HEK293T (cell line): Measurements from ENCODE around the gene TSPAN17.

Source experiments
- CTCF ChIA-PET: fragments of 350-600 bp; formaldehyde crosslinking; extraction: SDS; loops from one replicate; lab custom pipeline; 2021; ENCODE audit warnings: antibody characterized with exemption, inconsistent platforms; lab: Yijun Ruan, JAX
- POLR2A ChIA-PET: fragments of 350-600 bp; formaldehyde crosslinking; extraction: SDS; loops from one replicate; lab custom pipeline; 2020; ENCODE audit warnings: antibody characterized with exemption, inconsistent platforms; lab: Yijun Ruan, JAX
- DNase-seq: peaks from one replicate; pipeline ENCODE4 v3.0.0; 2012; ENCODE audit warnings: mixed read lengths; ENCODE audit errors: extremely low spot score
- ARNT ChIP-seq: fragments of 450-650 bp; IDR thresholded peaks from 2 replicates; pipeline ENCODE4 v1.6.1; 2017; ENCODE audit warnings: mild to moderate bottlenecking
- BHLHE40 ChIP-seq: fragments of 450-650 bp; IDR thresholded peaks from 2 replicates; pipeline ENCODE4 v1.6.1; 2016; ENCODE audit warnings: mild to moderate bottlenecking, moderate library complexity, borderline replicate concordance
- CTBP1 ChIP-seq: fragments of 450-650 bp; IDR thresholded peaks from 2 replicates; pipeline ENCODE4 v1.6.1; 2016; ENCODE audit warnings: borderline replicate concordance
- ELF4 ChIP-seq: fragments of 450-650 bp; IDR thresholded peaks from 2 replicates; pipeline ENCODE4 v1.6.1; 2017; ENCODE audit warnings: antibody characterized with exemption
- FOXA1 ChIP-seq: fragments of 450-650 bp; IDR thresholded peaks from 2 replicates; pipeline ENCODE4 v1.6.1; 2016; ENCODE audit warnings: mild to moderate bottlenecking
- FOXK2 ChIP-seq: fragments of 450-650 bp; IDR thresholded peaks from 2 replicates; pipeline ENCODE4 v1.6.1; 2016; ENCODE audit warnings: mild to moderate bottlenecking
- FOXM1 ChIP-seq: fragments of 450-650 bp; IDR thresholded peaks from 2 replicates; pipeline ENCODE4 v1.6.1; 2017; ENCODE audit warnings: mild to moderate bottlenecking, borderline replicate concordance
- HDGF ChIP-seq: fragments of 450-650 bp; IDR thresholded peaks from 2 replicates; pipeline ENCODE4 v1.6.1; 2017; ENCODE audit warnings: antibody characterized with exemption, borderline replicate concordance
- L3MBTL2 ChIP-seq: fragments of 450-650 bp; conservative IDR thresholded peaks from 2 replicates; pipeline ENCODE4 v1.6.1; 2016; ENCODE audit warnings: mild to moderate bottlenecking
- LEF1 ChIP-seq: fragments of 450-650 bp; IDR thresholded peaks from 2 replicates; pipeline ENCODE4 v1.6.1; 2017; ENCODE audit warnings: mild to moderate bottlenecking, borderline replicate concordance
- NFRKB ChIP-seq: fragments of 450-650 bp; IDR thresholded peaks from 2 replicates; pipeline ENCODE4 v1.6.1; 2016; ENCODE audit warnings: mild to moderate bottlenecking, moderate library complexity
- PKNOX1 ChIP-seq: fragments of 450-650 bp; IDR thresholded peaks from 2 replicates; pipeline ENCODE4 v1.6.1; 2016
- SP1 ChIP-seq: fragments of 450-650 bp; IDR thresholded peaks from 2 replicates; pipeline ENCODE4 v1.6.1; 2017
- SUZ12 ChIP-seq: fragments of 450-650 bp; IDR thresholded peaks from 2 replicates; pipeline ENCODE4 v1.6.1; 2016; ENCODE audit warnings: mild to moderate bottlenecking
- TARDBP ChIP-seq: fragments of 450-650 bp; IDR thresholded peaks from 2 replicates; pipeline ENCODE4 v1.6.1; 2016
- ZNF384 ChIP-seq: fragments of 450-650 bp; IDR thresholded peaks from 2 replicates; pipeline ENCODE4 v1.6.1; 2016

TSPAN17 gene

GRCh38 chr5:176673651-176674583 is 26.6 kb downstream of the TSPAN17 start:
- ChIA-PET CTCF (interaction anchor here (2.8 kb wide), 1 partner anchor 13 kb away, joined by 10 read pairs; no protein-coding TSS in a partner anchor), POLR2A (no interaction called here)
- DNase-seq = no peak
- TF ChIP-seq TARDBP (no peak), FOXM1 (no peak), BHLHE40 (no peak)

- ChIA-PET POLR2A (no interaction called here), CTCF (interaction anchor here (0.9 to 2.8 kb wide), 2 partner anchors 14 to 221 kb away, joined by 3 to 10 read pairs; no protein-coding TSS in a partner anchor)
- DNase-seq = no peak
- no peak for TF ChIP-seq PKNOX1
- no peak for TF ChIP-seq FOXA1
- no peak for TF ChIP-seq L3MBTL2
- TF ChIP-seq FOXM1 = no peak
These were observed 27.5 kb downstream of the TSPAN17 start for GRCh38 chr5:176674799-176675198.

GRCh38 chr5:176675676-176676360 is 28.5 kb downstream of the TSPAN17 start:
- TF ChIP-seq FOXA1 = no peak
- no peak for TF ChIP-seq TARDBP
- no peak for TF ChIP-seq ZNF384
- no peak; the same call in 1 of the 2 replicates for TF ChIP-seq L3MBTL2
- no peak for TF ChIP-seq FOXM1
- TF ChIP-seq CTBP1 = no peak
- no peak for TF ChIP-seq ELF4
- no peak for TF ChIP-seq SP1
- CTCF ChIA-PET = interaction anchor here (0.6 to 1.5 kb wide), 3 partner anchors 18 to 220 kb away, joined by 3 read pairs; no protein-coding TSS in a partner anchor
- DNase-seq = peak; percentile 52
- POLR2A ChIA-PET = interaction anchor here (0.5 kb wide), 1 partner anchor 466 kb away, joined by 3 read pairs; no protein-coding TSS in a partner anchor

- DNase-seq = no peak
- no peak for TF ChIP-seq PKNOX1
- no peak for TF ChIP-seq NFRKB
- TF ChIP-seq CTBP1 = no peak
- TF ChIP-seq FOXM1 = no peak
- no peak for TF ChIP-seq FOXK2
- TF ChIP-seq LEF1 = no peak
- no peak for TF ChIP-seq SP1
- TF ChIP-seq SUZ12 = no peak
- ChIA-PET CTCF (interaction anchor here (0.6 to 1.5 kb wide), 3 partner anchors 18 to 70 kb away, joined by 3 read pairs; no protein-coding TSS in a partner anchor), POLR2A (interaction anchor here (0.5 kb wide), 1 partner anchor 465 kb away, joined by 3 read pairs; no protein-coding TSS in a partner anchor)
These were observed 29.1 kb downstream of the TSPAN17 start for GRCh38 chr5:176676361-176676824.

- POLR2A ChIA-PET = no interaction called here
These were observed 30.1 kb downstream of the TSPAN17 start for GRCh38 chr5:176677209-176677939.

More at GRCh38 chr5:176677209-176677939, 30.1 kb downstream of the TSPAN17 start:
- CTCF ChIA-PET = interaction anchor here (1.0 to 2.0 kb wide), 2 partner anchors 16 to 67 kb away, joined by 3 to 12 read pairs; no protein-coding TSS in a partner anchor
- DNase-seq = no peak
- TF ChIP-seq CTBP1 = no peak
- TF ChIP-seq BHLHE40 = no peak
- no peak for TF ChIP-seq SUZ12
- no peak for TF ChIP-seq FOXM1
- TF ChIP-seq ZNF384 = no peak
- no peak for TF ChIP-seq L3MBTL2
- TF ChIP-seq TARDBP = no peak
- TF ChIP-seq PKNOX1 = no peak
- TF ChIP-seq ARNT = no peak
- no peak for TF ChIP-seq SP1
- no peak for TF ChIP-seq NFRKB
- TF ChIP-seq ELF4 = no peak
- no peak for TF ChIP-seq FOXK2
- TF ChIP-seq HDGF = no peak
- no peak for TF ChIP-seq LEF1
- TF ChIP-seq FOXA1 = no peak
